Muscle layer of colon (tissue), 2 donors: Measurements from ENCODE around the gene NDUFB11.

Source experiments
- H3K27ac ChIP-seq: one replicate; pipeline ENCODE4 v1.7.0; 2013; ENCODE audit warnings: low read depth, mild to moderate bottlenecking, low read length, moderate library complexity
- H3K27me3 ChIP-seq, 2 donors: one replicate each; pipeline ENCODE4 v1.7.0; 2013; ENCODE audit warnings: low read length in 2 of 2, mild to moderate bottlenecking in 2 of 2; ENCODE audit not compliant: insufficient read depth in 2 of 2, control insufficient read depth in 1 of 2
- H3K36me3 ChIP-seq: one replicate; pipeline ENCODE4 v1.7.0; 2013; ENCODE audit warnings: mild to moderate bottlenecking, low read length; ENCODE audit not compliant: insufficient read depth
- H3K4me1 ChIP-seq: one replicate; pipeline ENCODE4 v1.7.0; 2013; ENCODE audit warnings: mild to moderate bottlenecking, low read length; ENCODE audit not compliant: insufficient read depth
- H3K4me3 ChIP-seq, 2 donors: one replicate each; pipeline ENCODE4 v1.7.0; 2013; ENCODE audit warnings: low read length in 2 of 2, low read depth in 1 of 2, mild to moderate bottlenecking in 1 of 2, moderate library complexity in 1 of 2
- H3K9ac ChIP-seq: one replicate; pipeline ENCODE4 v1.7.0; 2013; ENCODE audit warnings: low read length
- H3K9me3 ChIP-seq: one replicate; pipeline ENCODE4 v1.7.0; 2013; ENCODE audit warnings: mild to moderate bottlenecking, low read length
- donor health status: abdominal sarcoma.
- donor health status: Adenocarcinoma of cecum.

Gene NDUFB11

GRCh38 chrX:47144626-47145394, at the start of gene NDUFB11, which contains the start of gene RBM10:
Gene NDUFB11, minus strand, starts transcription at chrX:47144702. Its CDS starts 23 bp downstream, at chrX:47144679.
Gene RBM10, plus strand, starts transcription at chrX:47145221. Its CDS starts 2,261 bp downstream, at chrX:47147482.
- peak within 1 kb of the TSS; percentile 71 for H3K9ac ChIP-seq
- H3K36me3 ChIP-seq, result peaks cover 3% of the 10 kb centered on the region
- H3K4me1 ChIP-seq, result peaks cover 24% of the 10 kb centered on the region
- peaks cover 0 to 5% of the 10 kb centered on the region in 2 donors for H3K27me3 ChIP-seq
- H3K4me3 ChIP-seq, result peak within 1 kb of the TSS; percentile 56 to 73
- H3K9me3 ChIP-seq, result no peaks in the 10 kb centered on the region
- H3K27ac ChIP-seq, result peak within 1 kb of the TSS; percentile 83

- Histone ChIP-seq H3K4me1 (peaks cover 42% of the 10 kb centered on the region), H3K27ac (peak within 1 kb of the TSS; percentile 70), H3K9me3 (no peaks in the 10 kb centered on the region), H3K27me3 (peaks cover 0 to 21% of the 10 kb centered on the region in 2 donors), H3K36me3 (peaks cover 9% of the 10 kb centered on the region), H3K9ac (peak within 1 kb of the TSS; percentile 96), H3K4me3 (peak within 1 kb of the TSS; percentile 63 to 88)
Measured at GRCh38 chrX:47193475-47194193, 49.1 kb upstream of the NDUFB11 start, which contains the start of gene UBA1. Gene UBA1, plus strand, starts transcription at chrX:47193829. Its CDS starts 4,974 bp downstream, at chrX:47198803.

- no peak overlapping the region for H3K27ac ChIP-seq
- H3K36me3 ChIP-seq, result no peaks in the 10 kb centered on the region
- no peak overlapping the region for H3K9ac ChIP-seq
- H3K4me3 ChIP-seq, result peak overlapping the region in 1 of 2 donors; percentile 72
- no peaks in the 10 kb centered on the region for H3K9me3 ChIP-seq
- peaks cover 0 to 24% of the 10 kb centered on the region in 2 donors for H3K27me3 ChIP-seq
- H3K4me1 ChIP-seq, result peaks cover 27% of the 10 kb centered on the region
Measured at GRCh38 chrX:47191806-47192401, 47.4 kb upstream of the NDUFB11 start.

- Histone ChIP-seq H3K36me3 (no peaks in the 10 kb centered on the region), H3K27ac (no peak overlapping the region), H3K9ac (peak overlapping the region; percentile 57), H3K9me3 (no peaks in the 10 kb centered on the region), H3K27me3 (peaks cover 0 to 25% of the 10 kb centered on the region in 2 donors), H3K4me3 (peak overlapping the region; percentile 11 to 72), H3K4me1 (peaks cover 21% of the 10 kb centered on the region)
Measured at GRCh38 chrX:47191331-47191730, 46.8 kb upstream of the NDUFB11 start.

GRCh38 chrX:47190445-47191269, 46.2 kb upstream of the NDUFB11 start:
- Histone ChIP-seq H3K9me3 (no peaks in the 10 kb centered on the region), H3K27me3 (peaks cover 0 to 25% of the 10 kb centered on the region in 2 donors), H3K27ac (peak overlapping the region; percentile 54), H3K9ac (peak overlapping the region; percentile 57), H3K4me3 (peak overlapping the region; percentile 11 to 72), H3K4me1 (peaks cover 14% of the 10 kb centered on the region), H3K36me3 (peaks cover 2% of the 10 kb centered on the region)

GRCh38 chrX:47189906-47190305, 45.4 kb upstream of the NDUFB11 start:
- Histone ChIP-seq H3K9me3 (no peaks in the 10 kb centered on the region), H3K9ac (no peak overlapping the region), H3K36me3 (peaks cover 3% of the 10 kb centered on the region), H3K4me3 (no peak overlapping the region), H3K4me1 (peaks cover 7% of the 10 kb centered on the region), H3K27me3 (peaks cover 0 to 25% of the 10 kb centered on the region in 2 donors), H3K27ac (no peak overlapping the region)

GRCh38 chrX:47187106-47187677, 42.7 kb upstream of the NDUFB11 start:
- no peak overlapping the region for H3K4me3 ChIP-seq
- peaks cover 0 to 28% of the 10 kb centered on the region in 2 donors for H3K27me3 ChIP-seq
- H3K4me1 ChIP-seq, result no peaks in the 10 kb centered on the region
- no peak overlapping the region for H3K27ac ChIP-seq
- peaks cover 12% of the 10 kb centered on the region for H3K36me3 ChIP-seq
- H3K9ac ChIP-seq, result no peak overlapping the region
- H3K9me3 ChIP-seq, result no peaks in the 10 kb centered on the region

- Histone ChIP-seq H3K9me3 (no peaks in the 10 kb centered on the region), H3K4me1 (no peaks in the 10 kb centered on the region), H3K27me3 (peaks cover 0 to 35% of the 10 kb centered on the region in 2 donors), H3K4me3 (no peak overlapping the region), H3K9ac (no peak overlapping the region), H3K36me3 (peaks cover 22% of the 10 kb centered on the region), H3K27ac (no peak overlapping the region)
Measured at GRCh38 chrX:47186096-47186740, 41.7 kb upstream of the NDUFB11 start.

- Histone ChIP-seq H3K9me3 (no peaks in the 10 kb centered on the region), H3K27ac (no peak overlapping the region), H3K36me3 (peaks cover 23% of the 10 kb centered on the region), H3K4me1 (no peaks in the 10 kb centered on the region), H3K4me3 (no peak overlapping the region), H3K9ac (no peak overlapping the region), H3K27me3 (peaks cover 0 to 27% of the 10 kb centered on the region in 2 donors)
Measured at GRCh38 chrX:47185241-47185640, 40.7 kb upstream of the NDUFB11 start.

GRCh38 chrX:47184486-47184885, 40.0 kb upstream of the NDUFB11 start:
- H3K27ac ChIP-seq, result no peak overlapping the region
- peaks cover 0 to 19% of the 10 kb centered on the region in 2 donors for H3K27me3 ChIP-seq
- no peak overlapping the region for H3K9ac ChIP-seq
- peaks cover 27% of the 10 kb centered on the region for H3K36me3 ChIP-seq
- H3K4me1 ChIP-seq, result no peaks in the 10 kb centered on the region
- no peak overlapping the region for H3K4me3 ChIP-seq
- H3K9me3 ChIP-seq, result no peaks in the 10 kb centered on the region
